ENCODE results near the gene RPS16. TPM values are rescaled to one million over a fixed set of nuclear protein-coding genes. Genes with fewer than 3 reads are reported as not detected.

RPS16 gene
- 6,019 to 7,343 TPM (median 7,191 TPM) in 5 replicates for total RNA-seq (2022; extraction: Qiagen RNA extraction; ENCODE audit: low read depth)

GRCh38 chr19:39435499-39436349 lies at the start of gene RPS16:
RPS16 (minus strand) TSS chr19:39435949; CDS start chr19:39435895, 54 bp downstream.

GRCh38 chr19:39480337-39481228 lies 44.8 kb upstream of the RPS16 start, which contains the start of gene TIMM50:
TIMM50 (plus strand) TSS chr19:39480838; CDS start chr19:39480854, 16 bp downstream.

GRCh38 chr19:39445196-39446111 lies 9.7 kb upstream of the RPS16 start, which contains the start of gene SUPT5H:
SUPT5H (plus strand) TSS chr19:39445582; CDS start chr19:39445891, 309 bp downstream.

GRCh38 chr19:39412100-39412866 lies 23.5 kb downstream of the RPS16 start, which contains the start of gene PLEKHG2:
PLEKHG2 (plus strand) TSS chr19:39412669; CDS start chr19:39414087, 1,418 bp downstream.

GRCh38 chr19:39406656-39407409 lies 28.9 kb downstream of the RPS16 start, which contains the start of gene ZFP36:
ZFP36 (plus strand) TSS chr19:39406847; CDS start chr19:39406905, 58 bp downstream.

GRCh38 chr19:39390751-39391437 lies 44.9 kb downstream of the RPS16 start, which contains the start of the genes MED29 and PAF1:
MED29 (plus strand) TSS chr19:39391378; CDS start chr19:39391423, 45 bp downstream.
PAF1 (minus strand) TSS chr19:39391106; CDS start chr19:39390864, 242 bp downstream.

Other genes starting within 250 kb of the RPS16 start
- gene NCCRP1, start 239.0 kb downstream of the RPS16 start, total RNA-seq (2022; extraction: Qiagen RNA extraction; ENCODE audit: low read depth) = 1.1 to 1.7 TPM (median 1.5 TPM) in 5 replicates
- not detected in 5 replicates for gene SYCN, start 231.7 kb downstream of the RPS16 start, total RNA-seq (2022; extraction: Qiagen RNA extraction; ENCODE audit: low read depth)
- gene IFNL3, start 190.9 kb downstream of the RPS16 start, total RNA-seq (2022; extraction: Qiagen RNA extraction; ENCODE audit: low read depth) = not detected in 5 replicates
- not detected in 5 replicates for gene IFNL4, start 187.1 kb downstream of the RPS16 start, total RNA-seq (2022; extraction: Qiagen RNA extraction; ENCODE audit: low read depth)
- gene IFNL2, start 167.6 kb downstream of the RPS16 start, total RNA-seq (2022; extraction: Qiagen RNA extraction; ENCODE audit: low read depth) = not detected in 5 replicates
- 0.23 to 0.28 TPM in 2 of 5 replicates, not detected in the others for gene IFNL1, start 139.5 kb downstream of the RPS16 start, total RNA-seq (2022; extraction: Qiagen RNA extraction; ENCODE audit: low read depth)
- 8.1 to 13.5 TPM (median 12.4 TPM) in 5 replicates for gene LRFN1, start 115.1 kb downstream of the RPS16 start, total RNA-seq (2022; extraction: Qiagen RNA extraction; ENCODE audit: low read depth)
- gene GMFG, start 99.9 kb downstream of the RPS16 start, total RNA-seq (2022; extraction: Qiagen RNA extraction; ENCODE audit: low read depth) = 0.66 to 0.81 TPM (median 0.67 TPM) in 3 of 5 replicates, not detected in the others
- 108 to 185 TPM (median 171 TPM) in 5 replicates for gene SAMD4B, start 93.5 kb downstream of the RPS16 start, total RNA-seq (2022; extraction: Qiagen RNA extraction; ENCODE audit: low read depth)
- 67.3 to 78.0 TPM (median 73.7 TPM) in 5 replicates for gene PAF1, start 44.8 kb downstream of the RPS16 start, total RNA-seq (2022; extraction: Qiagen RNA extraction; ENCODE audit: low read depth)
- 59.2 to 65.9 TPM (median 63.2 TPM) in 5 replicates for gene MED29, start 44.6 kb downstream of the RPS16 start, total RNA-seq (2022; extraction: Qiagen RNA extraction; ENCODE audit: low read depth)
- gene ZFP36, start 29.1 kb downstream of the RPS16 start, total RNA-seq (2022; extraction: Qiagen RNA extraction; ENCODE audit: low read depth) = 57.1 to 99.4 TPM (median 73.3 TPM) in 5 replicates
- 38.2 to 63.9 TPM (median 46.0 TPM) in 5 replicates for gene PLEKHG2, start 23.3 kb downstream of the RPS16 start, total RNA-seq (2022; extraction: Qiagen RNA extraction; ENCODE audit: low read depth)
- gene SUPT5H, start 9.6 kb upstream of the RPS16 start, total RNA-seq (2022; extraction: Qiagen RNA extraction; ENCODE audit: low read depth) = 166 to 195 TPM (median 192 TPM) in 5 replicates
- gene TIMM50, start 44.9 kb upstream of the RPS16 start, total RNA-seq (2022; extraction: Qiagen RNA extraction; ENCODE audit: low read depth) = 173 to 236 TPM (median 217 TPM) in 5 replicates
- 6.3 to 11.9 TPM (median 11.1 TPM) in 5 replicates for gene DLL3, start 63.0 kb upstream of the RPS16 start, total RNA-seq (2022; extraction: Qiagen RNA extraction; ENCODE audit: low read depth)
- gene SELENOV, start 79.2 kb upstream of the RPS16 start, total RNA-seq (2022; extraction: Qiagen RNA extraction; ENCODE audit: low read depth) = not detected in 5 replicates
- gene EID2B, start 96.9 kb upstream of the RPS16 start, total RNA-seq (2022; extraction: Qiagen RNA extraction; ENCODE audit: low read depth) = 8.0 to 10.9 TPM (median 9.2 TPM) in 5 replicates
- gene EID2, start 104.2 kb upstream of the RPS16 start, total RNA-seq (2022; extraction: Qiagen RNA extraction; ENCODE audit: low read depth) = 27.0 to 55.8 TPM (median 49.7 TPM) in 5 replicates
- gene LGALS13, start 166.6 kb upstream of the RPS16 start, total RNA-seq (2022; extraction: Qiagen RNA extraction; ENCODE audit: low read depth) = not detected in 5 replicates
- not detected in 5 replicates for gene LGALS16, start 220.0 kb upstream of the RPS16 start, total RNA-seq (2022; extraction: Qiagen RNA extraction; ENCODE audit: low read depth)